ENCODE measurements around the gene BAX. TPM values are rescaled to one million over a fixed set of nuclear protein-coding genes. Genes with fewer than 3 reads are reported as not detected.

Gene BAX
- total RNA-seq, 1 experiment from 2014 or later: 213 TPM

Small RNA genes lying within 50 kb of the gene (small RNA-seq; reads per million reads assigned to genes)
- not detected for gene AC026803.1
- gene MIR6798: not detected

Other genes starting within 250 kb of the BAX start
- gene MAMSTR, start 235.2 kb upstream of the BAX start, total RNA-seq (2014; rRNA removed; shearing (Covaris generic)): 0.73 and 0.84 TPM in 2 replicates
- gene RASIP1, start 214.3 kb upstream of the BAX start, total RNA-seq (2014; rRNA removed; shearing (Covaris generic)): 0.34 and 0.61 TPM in 2 replicates
- 0.05 and 0.58 TPM in 2 replicates for gene IZUMO1, start 208.0 kb upstream of the BAX start, total RNA-seq (2014; rRNA removed; shearing (Covaris generic))
- gene FUT1, start 202.2 kb upstream of the BAX start, total RNA-seq (2014; rRNA removed; shearing (Covaris generic)): 4.6 and 6.3 TPM in 2 replicates
- gene FGF21, start 199.4 kb upstream of the BAX start, total RNA-seq (2014; rRNA removed; shearing (Covaris generic)): not detected in 2 replicates
- gene BCAT2, start 143.8 kb upstream of the BAX start, total RNA-seq (2014; rRNA removed; shearing (Covaris generic)): 62.8 and 65.7 TPM in 2 replicates
- gene HSD17B14, start 118.4 kb upstream of the BAX start, total RNA-seq (2014; rRNA removed; shearing (Covaris generic)): not detected in 2 replicates
- 3.9 and 5.4 TPM in 2 replicates for gene PLEKHA4, start 86.3 kb upstream of the BAX start, total RNA-seq (2014; rRNA removed; shearing (Covaris generic))
- gene PPP1R15A, start 82.5 kb upstream of the BAX start, total RNA-seq (2014; rRNA removed; shearing (Covaris generic)): 152 and 165 TPM in 2 replicates
- not detected in 2 replicates for gene TULP2, start 56.1 kb upstream of the BAX start, total RNA-seq (2014; rRNA removed; shearing (Covaris generic))
- gene NUCB1, start 54.6 kb upstream of the BAX start, total RNA-seq (2014; rRNA removed; shearing (Covaris generic)): 160 and 185 TPM in 2 replicates
- 0.10 and 0.42 TPM in 2 replicates for gene DHDH, start 21.2 kb upstream of the BAX start, total RNA-seq (2014; rRNA removed; shearing (Covaris generic))
- 5,979 and 6,365 TPM in 2 replicates for gene FTL, start 10.4 kb downstream of the BAX start, total RNA-seq (2014; rRNA removed; shearing (Covaris generic))
- 67.1 and 71.5 TPM in 2 replicates for gene GYS1, start 38.4 kb downstream of the BAX start, total RNA-seq (2014; rRNA removed; shearing (Covaris generic))
- 562 and 566 TPM in 2 replicates for gene RUVBL2, start 39.0 kb downstream of the BAX start, total RNA-seq (2014; rRNA removed; shearing (Covaris generic))
- not detected in 2 replicates for gene LHB, start 62.2 kb downstream of the BAX start, total RNA-seq (2014; rRNA removed; shearing (Covaris generic))
- gene CGB3, start 69.5 kb downstream of the BAX start, total RNA-seq (2014; rRNA removed; shearing (Covaris generic)): not detected in 2 replicates
- gene CGB2, start 77.0 kb downstream of the BAX start, total RNA-seq (2014; rRNA removed; shearing (Covaris generic)): not detected in 2 replicates
- 1.5 TPM in 1 of 2 replicates, not detected in the other for gene CGB1, start 82.0 kb downstream of the BAX start, total RNA-seq (2014; rRNA removed; shearing (Covaris generic))
- gene CGB5, start 89.0 kb downstream of the BAX start, total RNA-seq (2014; rRNA removed; shearing (Covaris generic)): not detected in 2 replicates
- not detected in 2 replicates for gene CGB8, start 94.2 kb downstream of the BAX start, total RNA-seq (2014; rRNA removed; shearing (Covaris generic))
- gene CGB7, start 102.9 kb downstream of the BAX start, total RNA-seq (2014; rRNA removed; shearing (Covaris generic)): not detected in 2 replicates
- gene NTF4, start 109.9 kb downstream of the BAX start, total RNA-seq (2014; rRNA removed; shearing (Covaris generic)): 0.29 TPM in 1 of 2 replicates, not detected in the other
- gene KCNA7, start 117.8 kb downstream of the BAX start, total RNA-seq (2014; rRNA removed; shearing (Covaris generic)): not detected in 2 replicates
- 994 and 1,107 TPM in 2 replicates for gene SNRNP70, start 130.6 kb downstream of the BAX start, total RNA-seq (2014; rRNA removed; shearing (Covaris generic))
- 12.0 and 19.9 TPM in 2 replicates for gene LIN7B, start 159.5 kb downstream of the BAX start, total RNA-seq (2014; rRNA removed; shearing (Covaris generic))
- 5.9 and 6.0 TPM in 2 replicates for gene C19orf73, start 164.3 kb downstream of the BAX start, total RNA-seq (2014; rRNA removed; shearing (Covaris generic))
- 22.9 and 30.1 TPM in 2 replicates for gene PPFIA3, start 164.7 kb downstream of the BAX start, total RNA-seq (2014; rRNA removed; shearing (Covaris generic))
- gene HRC, start 200.5 kb downstream of the BAX start, total RNA-seq (2014; rRNA removed; shearing (Covaris generic)): 0.08 TPM in 1 of 2 replicates, not detected in the other
- gene TRPM4, start 202.9 kb downstream of the BAX start, total RNA-seq (2014; rRNA removed; shearing (Covaris generic)): 28.7 and 33.7 TPM in 2 replicates